HL-60/S4 (cell line): ENCODE results near the gene GORASP2.

Source experiments
- in situ Hi-C: fragments of 300-500 bp; cut with MboI; formaldehyde crosslinking; loops from 2 replicates; pipeline ENCODE4 v1.14.3; 2022; ENCODE audit warnings: low sequenced_read_pairs

The GORASP2 gene

DNA sequence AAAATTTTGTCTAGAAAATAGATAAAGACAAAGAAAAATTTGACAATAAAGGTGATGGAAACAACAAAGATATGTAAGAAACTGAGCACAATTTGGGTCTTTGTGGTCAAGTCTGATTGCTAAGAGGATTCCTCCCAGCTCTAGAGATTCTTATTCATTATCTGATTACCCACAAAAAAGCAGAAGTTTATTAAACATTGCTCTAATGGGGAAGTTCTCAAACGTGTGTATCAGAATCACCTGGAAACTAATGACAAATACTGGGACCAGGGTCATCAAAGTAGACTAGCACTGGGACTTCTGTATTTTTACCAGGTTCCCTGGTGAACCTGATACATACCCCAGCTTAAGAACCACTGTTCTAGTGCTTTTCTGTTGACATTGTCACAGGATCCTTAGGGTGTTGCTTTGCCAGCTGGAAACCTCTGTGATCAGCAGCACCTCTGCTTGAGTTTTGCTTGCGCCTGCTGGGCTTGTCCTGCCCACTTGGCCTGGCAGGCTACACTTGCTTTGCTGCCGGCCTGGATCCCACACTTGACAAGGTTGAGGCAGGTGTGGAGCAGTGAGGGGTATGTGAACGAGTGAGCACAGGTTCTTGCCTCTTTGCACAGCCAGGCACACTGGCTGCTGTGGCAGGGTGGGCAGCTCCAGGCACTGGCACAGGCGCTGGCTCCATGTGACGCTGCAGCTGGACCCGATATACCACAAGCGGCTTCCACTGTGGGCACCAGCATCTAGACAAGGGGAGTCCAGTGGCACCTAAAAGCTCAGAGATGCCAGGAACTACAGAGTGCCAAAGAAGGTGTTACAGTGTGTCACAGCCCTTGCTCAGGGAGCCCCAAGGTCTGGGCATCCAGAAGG lies 6.2 kb upstream of the GORASP2 start:
- in situ Hi-C loops: no loop called here

DNA sequence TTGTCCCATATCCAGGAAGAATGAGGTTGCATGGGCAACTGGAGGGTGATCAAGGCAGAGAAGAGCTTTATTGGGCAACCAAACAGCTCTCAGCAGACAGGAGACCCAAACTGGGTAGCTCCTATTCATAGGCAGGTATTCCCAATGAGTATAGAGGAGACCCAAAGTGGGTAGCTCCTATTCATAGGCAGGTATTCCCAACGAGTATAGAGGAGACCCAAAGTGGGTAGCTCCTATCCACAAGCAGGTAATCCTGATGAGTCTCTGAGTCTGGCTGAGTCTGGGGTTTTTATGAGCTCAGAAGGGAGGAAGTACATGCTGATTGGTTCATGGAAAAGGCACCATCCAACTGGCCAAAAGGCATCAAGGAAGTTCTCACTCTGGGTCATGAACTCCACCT lies 5.3 kb upstream of the GORASP2 start:
- in situ Hi-C loops: no loop called here

DNA sequence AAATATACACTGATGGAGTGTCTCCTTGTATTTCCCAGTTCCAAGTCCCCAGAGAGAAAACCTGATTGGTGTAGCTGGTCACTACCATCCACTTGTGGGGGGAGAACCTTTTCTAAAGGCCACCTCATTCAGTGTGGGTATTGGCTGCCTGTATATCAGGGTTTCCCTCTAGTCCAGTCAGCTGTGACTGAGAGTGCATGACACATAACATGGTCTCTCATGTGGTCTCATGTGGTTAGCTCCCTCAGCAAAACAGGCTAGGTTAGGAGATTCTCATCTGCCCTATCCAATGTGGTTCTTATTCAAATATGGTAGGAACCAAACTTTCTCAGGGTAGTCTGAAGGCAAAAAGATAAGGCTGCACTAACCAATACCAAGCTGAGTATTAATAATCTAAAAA lies 4.1 kb upstream of the GORASP2 start:
- in situ Hi-C loops: no loop called here

DNA sequence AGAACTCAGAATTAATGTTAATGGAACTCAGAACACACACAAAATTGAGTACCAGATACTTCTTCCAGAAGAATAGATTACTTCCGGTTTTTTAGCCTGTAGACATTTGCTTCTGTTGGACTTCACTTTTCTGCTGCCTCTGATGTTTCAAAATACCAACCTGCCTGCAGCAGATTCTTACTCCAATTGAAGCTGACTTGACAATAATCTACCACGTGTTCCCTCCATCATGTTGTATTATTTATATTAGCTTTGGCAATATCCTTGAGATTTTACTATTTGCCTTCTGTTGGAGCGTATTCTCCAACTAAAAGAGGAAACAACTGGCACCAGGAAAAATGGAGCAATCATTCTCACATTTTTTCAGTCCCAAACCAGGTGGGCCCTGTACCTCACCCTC lies 3.1 kb upstream of the GORASP2 start:
- in situ Hi-C loops: no loop called here

DNA sequence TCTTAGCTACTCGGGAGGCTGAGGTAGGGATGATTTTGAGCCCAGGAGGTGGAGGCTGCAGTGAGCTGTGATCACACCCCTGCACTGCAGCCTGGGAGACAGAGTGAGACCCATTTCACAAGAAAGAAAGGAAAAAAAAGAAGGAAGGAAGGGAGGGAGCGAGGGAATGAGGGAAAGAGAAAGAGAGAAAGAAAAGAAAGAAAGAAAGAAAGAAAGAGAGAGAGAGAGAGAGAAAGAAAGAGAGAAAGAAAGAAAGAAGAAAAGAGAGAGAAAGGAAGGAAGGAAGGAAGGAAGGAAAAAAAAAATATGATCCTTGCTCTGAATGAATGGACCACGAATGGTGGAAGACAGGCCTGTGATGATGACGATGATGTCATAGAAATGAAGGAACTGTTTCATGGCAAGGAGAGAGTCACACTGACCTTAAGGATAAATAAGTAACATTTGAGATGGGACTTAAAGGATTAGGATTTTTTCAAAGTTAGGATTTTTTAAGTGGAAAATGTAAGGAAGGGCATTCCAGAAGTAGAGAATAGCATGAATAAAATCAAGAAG lies 2.2 kb upstream of the GORASP2 start:
- in situ Hi-C loops: no loop called here

DNA sequence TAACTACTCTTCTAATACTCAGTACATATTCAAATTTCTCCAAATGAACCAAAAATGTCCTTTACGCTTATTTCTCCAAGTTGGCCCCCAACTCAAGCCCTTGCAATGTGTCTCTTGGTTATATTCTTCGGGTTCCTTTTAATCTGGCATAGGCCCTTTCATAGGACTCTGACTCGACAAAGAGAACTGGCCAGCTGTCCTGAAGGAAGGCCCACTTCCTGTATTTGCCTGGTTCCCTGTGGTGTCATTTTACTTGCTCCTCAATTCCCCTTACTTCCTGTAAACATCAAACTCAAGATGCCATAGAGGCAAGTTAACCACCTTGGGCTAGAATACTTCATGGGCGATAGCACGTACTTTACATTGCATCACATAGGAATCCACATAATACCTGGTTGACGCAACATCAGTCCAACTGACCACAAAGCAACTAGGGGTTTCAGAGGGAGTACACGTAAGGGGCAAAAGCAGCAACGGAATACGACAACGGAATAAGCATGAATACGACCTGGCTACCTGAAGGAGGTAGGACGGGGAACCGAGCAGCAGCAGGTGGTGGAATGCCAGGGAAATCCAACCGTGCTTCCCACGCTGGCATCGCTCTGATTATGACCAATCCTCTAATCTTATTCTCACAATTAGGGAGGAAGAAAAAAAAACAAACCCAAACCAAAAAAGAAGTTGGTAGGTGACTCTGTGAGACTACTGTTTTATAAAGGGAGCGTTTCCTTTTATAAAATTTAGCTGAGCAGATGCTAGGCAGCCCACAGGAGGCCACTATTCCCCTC lies 823 bp upstream of the GORASP2 start:
- in situ Hi-C loops: no loop called here

DNA sequence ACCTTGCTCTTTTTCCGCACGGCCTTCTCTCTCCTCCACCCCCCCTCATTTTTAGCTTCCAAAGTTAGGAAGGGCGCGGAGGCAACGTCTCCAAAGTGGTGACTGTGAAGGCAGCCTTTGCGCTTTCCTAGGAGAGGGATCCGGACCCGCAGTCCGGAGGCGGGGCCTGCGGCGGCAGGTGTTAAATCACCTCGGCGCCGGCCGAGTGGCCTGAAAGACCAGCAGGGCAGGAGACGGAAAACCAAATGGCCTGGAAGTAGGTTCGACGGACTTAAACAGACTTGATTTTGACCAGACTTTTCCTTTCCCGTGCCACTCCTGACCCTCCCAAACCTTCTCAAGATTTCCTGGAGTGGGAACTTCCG lies 615 bp downstream of the GORASP2 start:
- in situ Hi-C loops: no loop called here

DNA sequence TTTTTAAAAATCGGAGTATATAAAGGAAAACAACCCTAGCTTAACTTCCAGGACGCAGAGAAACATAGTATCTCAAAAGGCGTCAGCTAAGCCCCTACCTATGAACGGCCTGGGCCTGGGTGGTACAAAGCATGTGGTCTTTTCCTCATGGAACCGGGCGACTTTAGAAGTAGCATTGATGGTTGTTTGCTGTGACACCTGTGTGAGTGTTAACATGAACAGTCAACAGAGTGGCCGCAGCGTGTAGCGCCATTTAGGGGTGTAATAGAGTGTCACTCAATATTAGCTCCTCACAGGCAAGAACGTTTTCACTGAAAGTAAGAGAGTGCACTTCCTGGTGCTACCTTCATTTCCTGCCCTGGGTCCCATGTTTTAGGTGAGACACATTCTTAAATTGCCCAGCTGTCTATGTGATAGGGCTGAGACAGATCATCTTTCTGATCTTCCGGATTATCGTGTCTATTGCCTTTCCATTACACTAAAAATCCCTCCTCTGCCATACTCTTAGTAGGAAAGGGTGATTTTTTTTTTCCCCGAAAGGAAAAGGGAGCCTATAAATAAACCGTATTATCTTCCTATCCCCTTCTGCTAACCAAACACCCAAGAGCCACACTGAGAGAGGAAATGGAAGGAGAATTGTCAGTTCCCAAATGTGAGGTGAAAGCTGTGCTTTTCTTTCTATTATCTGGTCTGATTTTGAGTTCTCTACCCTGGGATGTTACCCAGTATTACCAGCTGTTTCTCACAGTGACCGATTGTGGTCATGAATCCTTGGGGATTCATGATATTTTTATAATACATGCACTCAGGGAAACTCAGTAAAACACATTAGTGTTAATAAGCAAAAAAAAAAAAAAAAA lies 1.3 kb downstream of the GORASP2 start:
- in situ Hi-C loops: no loop called here

DNA sequence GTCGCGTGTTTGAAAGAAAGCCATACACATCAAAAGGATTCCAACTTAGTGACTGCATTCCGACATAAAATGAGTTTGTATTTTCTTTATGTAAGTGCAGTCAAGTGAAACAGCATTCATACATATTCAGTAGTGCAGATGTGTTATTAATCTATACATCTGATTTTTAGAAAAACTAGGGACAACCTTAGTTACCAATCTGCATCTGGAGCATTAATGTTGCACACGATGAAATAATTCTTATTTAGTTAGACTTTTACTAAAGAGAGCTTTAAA lies 1.9 kb downstream of the GORASP2 start:
- in situ Hi-C loops: no loop called here

DNA sequence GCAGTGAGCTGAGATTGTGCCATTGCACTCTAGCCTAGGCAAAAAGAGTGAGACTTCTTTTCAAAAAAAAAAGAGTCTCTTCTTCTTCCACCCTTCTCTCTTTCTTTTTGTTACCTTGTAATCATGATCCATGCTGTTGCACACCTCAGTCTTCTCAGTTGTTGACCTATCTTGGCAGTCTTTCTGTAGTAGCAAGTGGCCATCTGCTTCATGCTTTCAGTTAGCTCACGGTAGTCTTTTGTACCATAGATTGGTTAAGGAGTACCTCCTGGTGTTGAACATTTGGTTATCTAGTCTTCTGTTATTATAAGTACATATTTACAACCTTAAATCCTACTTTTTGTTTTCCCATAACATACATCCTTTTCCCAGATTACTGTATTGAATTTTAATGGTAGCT lies 3.1 kb downstream of the GORASP2 start:
- in situ Hi-C loops: no loop called here

DNA sequence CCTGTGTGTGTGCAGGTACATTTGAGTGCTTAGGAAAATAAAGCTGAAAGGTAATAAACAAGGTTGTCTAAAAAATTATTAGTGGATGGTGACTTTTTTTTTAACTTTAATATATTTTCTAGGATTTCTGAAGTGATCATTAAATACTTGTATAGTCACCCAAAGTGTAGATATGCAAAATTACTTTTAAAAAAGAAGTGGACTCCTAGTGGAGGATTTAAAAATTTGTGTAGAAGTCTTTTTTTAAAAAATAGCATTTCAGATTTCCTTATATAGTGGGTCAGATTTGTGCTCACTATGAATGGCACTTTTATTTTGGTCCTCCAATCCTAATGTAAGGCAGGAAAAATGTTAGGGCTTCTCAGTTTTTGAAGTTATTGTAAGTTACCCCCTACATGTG lies 3.9 kb downstream of the GORASP2 start:
- in situ Hi-C loops: no loop called here

DNA sequence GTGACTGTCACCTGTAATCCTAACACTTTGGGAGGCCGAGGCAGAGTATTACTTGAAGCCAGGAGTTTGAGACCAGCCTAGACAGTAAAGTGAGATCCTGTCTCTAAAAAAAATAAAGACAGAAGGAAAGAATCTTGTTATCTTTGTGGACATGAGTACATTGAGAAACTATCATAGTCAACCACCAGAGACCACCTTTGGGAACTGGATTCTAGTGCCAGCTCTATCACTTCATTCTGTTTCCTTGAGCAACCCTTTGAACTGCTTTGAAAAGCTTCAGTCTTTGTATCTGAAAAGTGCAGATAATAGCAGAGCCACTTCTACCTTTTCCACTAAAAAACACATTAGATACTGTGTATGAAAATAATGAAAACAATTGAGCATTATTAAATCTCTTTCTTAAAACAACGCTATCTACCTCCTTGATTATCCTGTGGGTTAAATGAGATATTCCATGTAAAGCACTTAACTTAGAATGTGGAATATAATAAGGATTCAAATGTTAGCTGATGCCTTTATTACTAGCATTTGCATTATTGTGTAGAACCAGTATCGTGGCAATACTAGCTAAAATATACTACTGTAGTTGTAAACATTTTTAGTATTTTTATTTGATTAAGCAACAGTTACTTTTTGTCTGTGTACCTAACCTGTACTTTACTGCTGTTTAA lies 8.8 kb downstream of the GORASP2 start:
- in situ Hi-C loops: no loop called here

DNA sequence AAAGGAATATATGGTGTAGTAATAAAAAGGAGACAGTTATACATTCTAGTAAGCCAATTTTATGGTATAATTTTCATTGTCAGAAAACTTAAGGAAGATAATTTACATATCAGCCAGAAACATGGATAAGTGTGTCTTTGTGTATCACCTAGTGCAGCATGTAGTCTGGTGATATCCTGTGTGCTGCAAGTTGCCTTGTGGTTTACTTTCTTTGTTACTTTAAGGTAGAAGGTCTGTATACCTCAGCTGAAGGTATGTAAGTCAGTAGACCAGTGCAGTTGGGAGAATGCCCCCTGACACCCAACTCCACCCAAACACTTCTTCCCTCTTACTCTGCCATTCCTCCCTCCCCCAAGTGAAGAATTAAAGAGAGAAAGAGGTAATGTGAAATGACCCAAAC lies 11.0 kb downstream of the GORASP2 start:
- in situ Hi-C loops: no loop called here

DNA sequence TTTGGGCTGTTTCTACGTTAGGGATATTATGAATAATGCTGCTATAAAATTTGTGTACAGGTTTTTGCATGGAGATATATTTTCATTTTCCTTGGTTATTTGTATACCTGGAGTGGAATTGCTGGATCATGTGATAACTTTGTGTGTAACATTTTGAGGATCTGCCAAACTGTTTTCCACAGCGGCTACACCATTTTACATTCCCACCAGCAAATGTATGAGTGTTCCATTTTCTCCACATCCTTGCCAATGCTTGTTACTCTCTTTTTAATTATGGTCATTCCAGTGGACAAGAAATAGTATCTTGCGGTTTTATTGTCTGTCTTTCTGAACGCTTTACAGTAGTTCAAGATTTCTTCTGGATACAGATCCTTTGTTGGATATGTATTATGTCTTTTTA lies 13.6 kb downstream of the GORASP2 start:
- in situ Hi-C loops: no loop called here

DNA sequence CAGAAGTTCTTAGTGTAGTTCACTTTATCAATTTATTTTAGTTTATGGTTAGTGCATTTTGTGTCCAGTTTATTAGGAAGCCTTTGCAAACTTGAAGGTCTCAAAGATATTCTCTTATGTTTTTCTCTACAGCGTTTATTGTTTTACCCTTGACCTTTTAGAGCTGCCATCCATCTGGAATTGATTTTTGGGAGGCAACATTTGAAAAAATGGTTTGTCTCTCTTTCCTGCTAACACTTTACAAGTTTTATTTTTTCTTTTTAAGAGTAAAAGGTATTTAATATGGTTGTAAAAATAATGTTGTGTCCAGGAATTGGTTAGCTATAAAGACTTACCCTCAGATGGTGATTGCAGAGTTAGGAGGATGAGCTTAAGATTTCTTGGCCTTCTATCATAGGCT lies 14.0 kb downstream of the GORASP2 start:
- in situ Hi-C loops: no loop called here

DNA sequence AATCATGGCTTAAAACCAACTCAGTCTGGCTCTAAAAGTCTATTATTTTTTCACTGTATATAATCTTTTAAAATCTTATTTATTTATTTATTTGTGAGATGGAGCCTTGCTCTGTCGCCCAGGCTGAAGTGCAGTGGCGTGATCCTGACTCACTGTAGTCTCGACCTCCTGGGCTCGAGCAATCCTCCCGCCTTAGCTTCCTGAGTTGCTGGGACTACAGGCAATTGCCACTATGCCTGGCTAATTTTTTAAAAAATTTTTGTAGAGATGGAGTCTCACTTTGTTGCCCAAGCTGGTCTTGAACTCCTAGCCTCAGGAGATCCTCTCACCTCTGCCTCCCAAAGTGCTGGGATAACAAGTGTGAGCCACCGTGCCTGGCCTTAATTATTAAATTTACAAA lies 14.5 kb downstream of the GORASP2 start:
- in situ Hi-C loops: no loop called here

DNA sequence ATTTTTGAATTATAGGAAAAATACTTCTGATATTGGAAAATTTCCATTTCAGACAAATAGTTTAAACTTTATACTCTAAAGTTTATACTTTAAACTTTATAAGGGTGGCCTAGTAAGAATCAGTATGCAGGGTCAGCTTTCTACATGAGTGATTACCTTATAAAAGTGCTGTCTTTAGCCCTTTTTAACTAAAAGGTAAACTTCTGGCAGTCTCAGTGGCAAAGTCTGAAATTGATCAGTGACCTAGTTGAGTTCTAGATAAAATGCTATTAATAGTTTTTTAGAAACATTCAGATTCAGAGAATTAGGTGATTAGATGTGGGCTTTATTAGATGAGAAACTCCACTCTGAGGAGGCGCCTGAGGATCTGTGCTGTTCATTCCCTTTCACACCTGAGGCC lies 15.5 kb downstream of the GORASP2 start:
- in situ Hi-C loops: no loop called here

DNA sequence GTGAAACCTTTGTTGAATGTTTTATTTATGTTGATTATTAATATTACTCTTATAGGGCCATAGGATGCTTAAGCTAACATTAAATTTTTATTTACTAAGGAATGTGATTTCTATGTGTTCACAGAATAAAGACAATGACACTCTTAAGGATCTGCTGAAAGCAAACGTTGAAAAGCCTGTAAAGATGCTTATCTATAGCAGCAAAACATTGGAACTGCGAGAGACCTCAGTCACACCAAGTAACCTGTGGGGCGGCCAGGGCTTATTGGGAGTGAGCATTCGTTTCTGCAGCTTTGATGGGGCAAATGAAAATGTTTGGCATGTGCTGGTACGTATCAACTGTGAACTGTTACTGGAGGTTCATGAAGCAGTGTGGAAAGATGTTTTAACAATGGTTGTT lies 20.4 kb downstream of the GORASP2 start:
- in situ Hi-C loops: no loop called here

DNA sequence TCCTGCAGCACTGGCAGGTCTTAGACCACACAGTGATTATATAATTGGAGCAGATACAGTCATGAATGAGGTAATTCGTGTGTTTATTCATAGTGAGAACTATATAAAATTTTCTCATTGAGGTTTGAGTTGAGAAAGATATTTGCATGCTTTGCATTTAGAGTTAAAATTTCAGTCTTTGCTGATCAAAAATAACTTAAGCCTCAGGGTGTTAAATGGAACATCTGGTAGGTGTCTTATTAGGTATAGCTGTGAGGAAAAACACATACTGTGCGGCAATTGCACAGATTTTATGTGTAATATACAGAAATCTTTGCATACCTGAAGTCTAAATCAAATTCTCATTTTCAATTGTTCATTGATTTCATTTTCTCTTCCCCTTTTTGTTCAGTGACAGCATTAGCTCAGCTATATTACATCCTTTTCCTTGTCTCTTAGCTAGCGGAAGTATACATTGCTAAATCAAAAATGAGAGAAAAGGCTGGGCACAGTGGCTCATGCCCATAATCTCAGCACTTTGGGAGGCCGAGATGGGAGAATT lies 21.2 kb downstream of the GORASP2 start:
- in situ Hi-C loops: no loop called here

DNA sequence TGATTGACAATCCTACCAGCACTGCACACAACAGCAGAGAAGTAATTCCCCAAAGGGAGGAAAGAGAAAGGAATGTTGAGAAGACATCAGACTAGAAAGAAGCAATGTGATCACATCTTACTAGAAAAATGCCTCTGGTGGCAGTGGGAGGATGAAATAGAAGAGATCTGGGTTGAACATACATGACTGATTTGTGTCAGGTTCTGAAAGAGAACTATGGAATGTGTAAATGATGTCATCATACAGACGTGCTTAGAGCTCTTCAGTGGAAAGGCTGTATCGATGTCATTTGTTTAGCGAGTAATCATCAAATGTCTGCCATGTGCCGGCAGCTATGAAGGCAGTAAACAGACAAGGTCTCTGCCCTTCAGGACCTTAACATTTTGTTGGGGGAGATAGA lies 24.9 kb downstream of the GORASP2 start:
- in situ Hi-C loops: no loop called here

DNA sequence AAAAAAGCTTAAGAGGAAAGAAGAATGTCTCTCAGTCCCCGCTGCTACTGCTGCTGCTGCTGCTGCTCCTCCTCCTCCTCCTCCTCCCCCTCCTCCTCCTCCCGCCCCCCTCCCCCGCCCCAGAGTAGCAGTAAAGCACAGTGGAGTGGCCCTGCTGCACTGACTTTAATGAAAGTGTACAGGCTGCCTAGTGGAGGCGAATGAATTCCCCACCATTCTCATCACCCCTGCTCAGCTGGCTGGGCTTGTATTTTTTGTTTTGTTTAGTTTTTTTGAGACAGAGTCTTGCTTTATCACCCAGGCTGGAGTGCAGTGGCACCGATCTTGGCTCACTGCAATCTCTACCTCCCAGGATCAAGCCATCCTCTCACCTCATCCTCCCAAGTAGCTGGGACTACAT lies 34.3 kb downstream of the GORASP2 start:
- in situ Hi-C loops: no loop called here
